ENCODE results near the gene RTL1.

DNA sequence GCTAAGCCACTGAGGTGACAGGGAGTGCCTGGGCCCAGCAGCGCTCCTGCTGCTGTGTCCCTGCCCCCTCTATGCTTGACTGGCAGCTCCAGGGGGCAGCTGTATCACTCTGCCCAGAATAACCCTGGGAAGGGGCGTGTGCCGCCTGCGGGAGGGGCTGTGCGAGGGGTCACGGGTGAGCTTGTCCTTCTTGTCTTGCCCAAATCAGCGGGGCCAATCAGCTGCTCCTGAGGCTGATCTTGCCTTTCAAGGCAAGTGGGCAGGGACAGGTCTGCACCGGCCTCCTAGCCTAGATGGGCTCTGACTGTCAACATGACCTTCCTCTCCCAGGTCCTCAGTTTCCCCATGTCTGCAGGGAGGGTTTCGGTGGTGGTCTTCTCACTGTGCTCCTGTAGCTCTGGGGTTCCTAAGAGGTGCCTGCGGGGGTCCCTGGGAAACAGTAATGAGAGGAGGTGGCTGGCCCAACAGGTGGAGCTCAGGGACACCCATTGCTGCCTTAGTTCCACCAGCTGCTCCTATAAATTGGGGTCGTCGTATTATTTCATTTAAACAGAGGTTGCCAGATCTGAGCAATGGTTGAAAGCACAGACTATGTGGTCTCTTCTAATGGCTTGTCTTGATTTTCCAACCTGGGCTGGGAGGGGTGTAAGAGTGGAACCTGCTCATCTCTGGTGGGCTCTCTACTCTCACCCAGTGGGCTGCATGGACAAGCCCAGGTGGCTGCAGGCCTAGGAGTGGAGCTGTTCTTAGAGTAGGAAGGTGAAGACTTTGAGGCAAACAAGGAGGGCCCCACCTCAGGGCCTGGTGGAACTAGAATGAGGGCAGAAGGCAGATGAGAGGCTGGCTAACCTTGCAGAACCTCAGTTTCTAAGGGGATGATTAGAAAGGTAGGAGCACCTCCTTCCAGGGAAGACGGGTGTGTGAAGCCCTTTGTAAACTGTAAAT is 11.7 kb downstream of the RTL1 start:
- TF ChIP-seq POLR2AphosphoS5 (IDR thresholded peaks at IDR 0.05; ENCODE audit: low read depth, low read length) (no peak; the same call in 1 of the 2 replicates), TAF1 (IDR thresholded peaks at IDR 0.05; ENCODE audit: borderline replicate concordance, insufficient read depth, low read length) (no peak), SIN3A (IDR thresholded peaks at IDR 0.05; ENCODE audit: borderline replicate concordance, insufficient read depth, low read length) (no peak)
- TF ChIP-seq, protein P1, sequence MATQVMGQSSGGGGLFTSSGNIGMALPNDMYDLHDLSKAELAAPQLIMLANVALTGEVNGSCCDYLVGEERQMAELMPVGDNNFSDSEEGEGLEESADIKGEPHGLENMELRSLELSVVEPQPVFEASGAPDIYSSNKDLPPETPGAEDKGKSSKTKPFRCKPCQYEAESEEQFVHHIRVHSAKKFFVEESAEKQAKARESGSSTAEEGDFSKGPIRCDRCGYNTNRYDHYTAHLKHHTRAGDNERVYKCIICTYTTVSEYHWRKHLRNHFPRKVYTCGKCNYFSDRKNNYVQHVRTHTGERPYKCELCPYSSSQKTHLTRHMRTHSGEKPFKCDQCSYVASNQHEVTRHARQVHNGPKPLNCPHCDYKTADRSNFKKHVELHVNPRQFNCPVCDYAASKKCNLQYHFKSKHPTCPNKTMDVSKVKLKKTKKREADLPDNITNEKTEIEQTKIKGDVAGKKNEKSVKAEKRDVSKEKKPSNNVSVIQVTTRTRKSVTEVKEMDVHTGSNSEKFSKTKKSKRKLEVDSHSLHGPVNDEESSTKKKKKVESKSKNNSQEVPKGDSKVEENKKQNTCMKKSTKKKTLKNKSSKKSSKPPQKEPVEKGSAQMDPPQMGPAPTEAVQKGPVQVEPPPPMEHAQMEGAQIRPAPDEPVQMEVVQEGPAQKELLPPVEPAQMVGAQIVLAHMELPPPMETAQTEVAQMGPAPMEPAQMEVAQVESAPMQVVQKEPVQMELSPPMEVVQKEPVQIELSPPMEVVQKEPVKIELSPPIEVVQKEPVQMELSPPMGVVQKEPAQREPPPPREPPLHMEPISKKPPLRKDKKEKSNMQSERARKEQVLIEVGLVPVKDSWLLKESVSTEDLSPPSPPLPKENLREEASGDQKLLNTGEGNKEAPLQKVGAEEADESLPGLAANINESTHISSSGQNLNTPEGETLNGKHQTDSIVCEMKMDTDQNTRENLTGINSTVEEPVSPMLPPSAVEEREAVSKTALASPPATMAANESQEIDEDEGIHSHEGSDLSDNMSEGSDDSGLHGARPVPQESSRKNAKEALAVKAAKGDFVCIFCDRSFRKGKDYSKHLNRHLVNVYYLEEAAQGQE (IDR thresholded peaks at IDR 0.05; ENCODE audit: insufficient read depth in 1 of 2, low read depth in 2 of 2, low read length in 2 of 2) = no peak
